ENCODE data around the gene RMP24.

Gene RMP24

DNA sequence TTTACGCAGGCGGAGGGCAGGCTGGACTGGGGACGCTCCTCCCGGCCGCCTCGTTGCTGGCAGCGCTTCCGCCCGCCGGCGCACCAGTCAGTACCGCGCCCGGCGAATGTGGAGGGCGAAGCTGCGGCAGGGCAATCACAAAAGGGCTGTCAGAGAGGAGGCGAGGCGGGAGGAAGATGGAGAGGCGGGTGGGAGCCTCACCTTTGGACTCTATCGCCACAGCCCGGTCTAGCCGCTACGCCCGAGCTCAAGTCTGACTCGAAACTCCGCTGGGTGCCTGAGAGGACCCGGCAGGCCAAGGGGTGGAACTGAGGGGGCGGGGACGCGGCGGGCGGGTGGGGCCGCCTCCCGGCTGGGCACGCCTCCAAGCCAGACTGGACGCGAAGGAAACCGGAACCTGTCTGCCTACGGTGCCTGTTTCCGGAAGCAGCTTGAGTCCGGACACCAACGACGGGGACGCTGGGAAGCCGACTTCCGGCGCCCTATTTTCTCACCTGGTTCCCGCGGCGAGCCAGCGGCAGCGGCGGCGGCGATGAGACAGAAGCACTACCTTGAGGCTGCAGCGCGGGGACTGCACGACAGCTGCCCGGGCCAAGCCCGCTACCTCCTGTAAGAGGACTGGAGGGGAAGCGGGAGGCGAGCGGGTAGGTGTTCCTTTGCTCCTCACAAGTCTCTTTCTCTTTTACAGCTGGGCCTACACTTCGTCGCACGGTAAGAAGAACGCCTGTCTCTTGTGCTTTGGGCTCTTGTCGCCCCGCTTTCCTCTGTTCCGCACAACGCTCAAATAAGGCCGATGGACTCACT is at the start of gene RMP24:
RMP24 (plus strand) TSS at position 483 of the 804 bp plus-strand sequence.
- peak within 1 kb of the TSS; percentile 80 for H2BK5ac ChIP-seq (ENCODE audit: low read depth, low read length, poor library complexity, severe bottlenecking)
- peak within 1 kb of the TSS; percentile 97 for H2AK9ac ChIP-seq (replicated peaks; ENCODE audit: low read depth, low read length, poor library complexity)
- no peak within 1 kb of the TSS for H2BK20ac ChIP-seq (ENCODE audit: low read depth, low read length)
- no TSS peak for BruUV-seq (replicated peaks)
- in situ Hi-C loops (cut with MboI; ENCODE audit: low sequenced_read_pairs) (loop anchor here (25.0 kb wide), 2 partner anchors 585 to 735 kb away; partner anchors contain the start of genes ZNF396 and ZNF397), intact Hi-C loops (cut with micrococcal nuclease) (loop anchor here (1.0 kb wide), 1 partner anchor 216 kb away; no protein-coding TSS in a partner anchor), dilution Hi-C loops (cut with HindIII; ENCODE audit: low sequenced_read_pairs, unreplicated experiment) (no loop called here)
- peak within 1 kb of the TSS; percentile 99 for H2AFZ ChIP-seq (replicated peaks; ENCODE audit: low read length, poor library complexity)
- H2BK15ac ChIP-seq (ENCODE audit: low read depth, low read length): peak within 1 kb of the TSS; percentile 58; the same call in 1 of the 3 replicates
- CTCF ChIA-PET: no interaction called here
- DNase-seq: peak; percentile 96
- peak within 1 kb of the TSS; percentile 43; the same call in 1 of the 2 replicates for H2AK5ac ChIP-seq (ENCODE audit: low read depth, low read length)
- no peaks in the 10 kb centered on the region for H3K9me1 ChIP-seq (ENCODE audit: insufficient read depth, low read length)
- peak within 1 kb of the TSS; percentile 79 for H4K5ac ChIP-seq (ENCODE audit: low read depth, low read length)
- peaks cover 5% of the 10 kb centered on the region for H3K4me1 ChIP-seq (ENCODE audit: control insufficient read depth, insufficient read depth, low read length)
- ATAC-seq (ENCODE audit: low read depth): peak; percentile 98
- H3K27me3 ChIP-seq (ENCODE audit: control insufficient read depth, insufficient read depth, low read length): no peaks in the 10 kb centered on the region
- H3K56ac ChIP-seq (ENCODE audit: extremely low read depth, insufficient read depth, low read length): peak within 1 kb of the TSS; percentile 80
- peak within 1 kb of the TSS; percentile 99 for H3K4me2 ChIP-seq (ENCODE audit: low read depth, low read length)
- H3K4me3 ChIP-seq (ENCODE audit: insufficient read depth, low read depth, low read length): peak within 1 kb of the TSS; percentile 91
- H3K18ac ChIP-seq (ENCODE audit: low read depth, low read length): peak within 1 kb of the TSS; percentile 33; the same call in 1 of the 2 replicates
- H3K9ac ChIP-seq (ENCODE audit: low read depth, low read length): peak within 1 kb of the TSS; percentile 96
- peak within 1 kb of the TSS; percentile 89 for H3K4ac ChIP-seq (ENCODE audit: low read depth, low read length)
- H3K79me1 ChIP-seq (ENCODE audit: low read depth in 1 of 2, low read length in 2 of 2): peaks cover 23 to 28% of the 10 kb centered on the region in 2 experiments
- H3K14ac ChIP-seq (replicated peaks; ENCODE audit: low read depth, low read length): peak within 1 kb of the TSS; percentile 90
- peak within 1 kb of the TSS; percentile 91 for H2BK120ac ChIP-seq (ENCODE audit: low read depth, low read length)
- TF ChIP-seq POLR2A (IDR thresholded peaks at IDR 0.05; ENCODE audit: low read depth, low read length) (peak; percentile 82), BHLHE40 (IDR thresholded peaks at IDR 0.05; ENCODE audit: low read depth, low read length) (peak; percentile 2; the same call in 1 of the 2 replicates), CHD1 (IDR thresholded peaks at IDR 0.05; ENCODE audit: low read depth, low read length) (0 out of 2 replicates have a peak, but pooled peaks have one; percentile 70), MXI1 (IDR thresholded peaks at IDR 0.05; ENCODE audit: borderline replicate concordance, low read depth, low read length) (no peak; the same call in none of the 2 replicates), MAZ (IDR thresholded peaks at IDR 0.05; ENCODE audit: borderline replicate concordance, low read depth, low read length) (peak; percentile 70; the same call in 1 of the 2 replicates)
- TF ChIP-seq, protein P1, sequence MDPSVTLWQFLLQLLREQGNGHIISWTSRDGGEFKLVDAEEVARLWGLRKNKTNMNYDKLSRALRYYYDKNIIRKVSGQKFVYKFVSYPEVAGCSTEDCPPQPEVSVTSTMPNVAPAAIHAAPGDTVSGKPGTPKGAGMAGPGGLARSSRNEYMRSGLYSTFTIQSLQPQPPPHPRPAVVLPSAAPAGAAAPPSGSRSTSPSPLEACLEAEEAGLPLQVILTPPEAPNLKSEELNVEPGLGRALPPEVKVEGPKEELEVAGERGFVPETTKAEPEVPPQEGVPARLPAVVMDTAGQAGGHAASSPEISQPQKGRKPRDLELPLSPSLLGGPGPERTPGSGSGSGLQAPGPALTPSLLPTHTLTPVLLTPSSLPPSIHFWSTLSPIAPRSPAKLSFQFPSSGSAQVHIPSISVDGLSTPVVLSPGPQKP (IDR thresholded peaks at IDR 0.05; ENCODE audit: borderline replicate concordance, low read depth, low read length): no peak
- WGBS, 2 experiments (ENCODE audit: extremely low coverage in 2 of 2, insufficient read length in 1 of 2): 1% methylated on average over 38 of the region's 73 CpGs; no CpG with 5 or more reads in 1 of the 2 experiments
- H4K20me1 ChIP-seq (ENCODE audit: insufficient read depth, low read length): no peaks in the 10 kb centered on the region; the same call in 1 of the 2 replicates
- H4K91ac ChIP-seq (ENCODE audit: insufficient read depth, low read depth, low read length): peak within 1 kb of the TSS; percentile 79
- no peaks in the 10 kb centered on the region for H3K9me3 ChIP-seq (ENCODE audit: control insufficient read depth, insufficient read depth, low read length)
- peak within 1 kb of the TSS; percentile 85 for H3K27ac ChIP-seq (ENCODE audit: insufficient read depth, low read length)
- POLR2A ChIA-PET (ENCODE audit: unreplicated experiment): interaction anchor here (0.6 to 0.7 kb wide), 2 partner anchors 253 to 358 kb away, joined by 7 to 10 read pairs; no protein-coding TSS in a partner anchor
- H3K23ac ChIP-seq (ENCODE audit: low read depth, low read length): peak within 1 kb of the TSS; percentile 96
- peak within 1 kb of the TSS; percentile 92 to 95 for H4K8ac ChIP-seq (ENCODE audit: low read depth in 2 of 2, low read length in 2 of 2)
- H3K36me3 ChIP-seq (ENCODE audit: control insufficient read depth, insufficient read depth, low read length): peaks cover 5% of the 10 kb centered on the region

Measured in IMR-90 (cell line).